Fibroblast of skin of left quadriceps (primary cell): ENCODE results near the gene GSTA5.
A peak's percentile ranks its signal among the peaks of the same experiment; 100 is the strongest.
"Not testable (repeated sequence)": the region's sequence is repeated elsewhere in the genome, so short reads cannot be mapped to it uniquely, and the experiment has no call there.

ENCODE experiments used
- DNase-seq, 2 experiments: peaks; one replicate each; pipeline ENCODE4 v3.0.0-alpha.2; 2013; ENCODE audit warnings: low read depth in 2 of 2

GSTA5 gene

DNA sequence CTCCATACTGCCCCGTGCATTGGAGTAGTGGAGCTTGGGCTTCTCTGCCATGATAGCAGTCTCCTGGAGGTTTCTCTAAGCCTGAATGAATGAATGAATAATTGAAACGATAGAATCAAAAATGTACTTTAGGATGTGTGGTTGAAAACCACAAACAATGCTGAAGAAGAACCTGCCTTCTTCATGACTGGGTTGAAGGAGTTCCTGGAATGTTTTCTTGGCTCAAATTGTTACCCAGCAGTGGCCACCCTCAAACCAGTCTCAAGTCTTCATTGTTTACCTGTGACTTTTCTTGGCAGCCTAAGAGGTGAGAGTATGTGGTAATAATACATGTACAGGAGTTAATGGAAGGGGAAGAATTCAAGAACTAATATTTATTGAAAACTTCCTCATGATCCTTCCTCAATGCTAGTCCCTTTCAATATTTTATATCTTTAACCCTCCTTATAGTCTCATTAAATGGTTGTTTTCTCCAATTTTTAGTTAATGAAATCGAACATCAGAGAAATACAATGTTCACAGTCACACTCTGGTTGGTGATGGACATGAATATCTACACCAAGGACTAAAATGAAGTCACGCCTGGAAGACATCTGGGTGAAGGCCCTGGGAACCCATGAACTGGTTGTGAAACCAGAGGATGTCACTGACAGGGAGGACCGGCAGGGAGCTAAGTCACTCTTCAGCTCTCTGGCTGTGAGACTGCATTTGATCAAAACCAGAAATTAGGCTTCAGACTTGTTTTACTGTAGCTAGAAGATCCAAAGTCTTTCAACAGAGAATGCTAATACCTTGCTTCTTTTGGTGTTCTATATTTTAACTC is at the start of gene GSTA5:
Gene GSTA5 (minus strand): TSS at position 51 of the 823 bp plus-strand sequence.
- DNase-seq, result no peak

DNA sequence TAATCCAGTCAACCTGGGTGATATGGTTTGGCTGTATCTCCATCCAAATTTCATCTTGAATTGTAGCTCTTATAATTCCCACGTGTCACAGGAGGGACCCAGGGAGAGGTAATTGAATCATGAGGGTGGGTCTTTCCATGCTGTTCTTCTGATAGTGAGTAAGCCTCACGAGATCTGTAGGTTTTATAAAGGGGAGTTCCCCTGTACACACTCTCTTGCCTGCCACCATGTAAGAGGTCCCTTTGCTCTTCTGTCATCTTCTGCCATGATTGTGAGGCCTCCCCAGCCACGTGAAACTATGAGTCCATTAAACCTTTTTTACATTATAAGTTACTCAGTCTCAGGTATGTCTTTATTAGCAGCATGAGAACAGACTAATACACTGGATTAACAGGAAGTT is 49.4 kb upstream of the GSTA5 start:
- DNase-seq, result no peak

DNA sequence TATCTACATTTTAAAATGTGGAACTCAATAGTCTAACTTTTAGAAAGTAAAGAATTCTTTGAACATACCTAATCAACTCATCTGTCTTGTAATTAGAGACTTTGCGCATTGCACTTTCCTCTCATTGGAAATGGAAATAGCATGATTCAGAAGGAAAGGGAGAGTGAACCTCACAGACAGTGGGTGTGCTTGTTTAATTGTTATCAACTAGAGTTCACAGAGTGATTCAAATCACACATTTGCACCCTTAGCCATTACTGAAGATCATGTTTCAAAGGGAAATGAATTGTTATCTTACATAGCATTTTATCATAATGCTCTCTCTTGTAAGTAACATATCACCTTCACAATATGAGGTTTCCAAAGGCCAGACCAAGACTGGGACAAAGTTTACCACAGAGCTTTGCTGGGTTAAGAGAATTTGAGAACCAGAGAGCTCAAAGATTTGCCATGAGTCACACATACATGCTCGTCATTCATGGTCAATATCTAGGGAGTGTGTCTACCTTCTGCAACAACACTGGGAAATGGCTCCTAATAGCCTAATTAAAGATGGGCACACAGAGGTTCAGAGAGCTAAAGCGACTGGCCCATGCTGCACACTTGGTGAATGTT is 47.4 kb upstream of the GSTA5 start:
- no peak for DNase-seq

DNA sequence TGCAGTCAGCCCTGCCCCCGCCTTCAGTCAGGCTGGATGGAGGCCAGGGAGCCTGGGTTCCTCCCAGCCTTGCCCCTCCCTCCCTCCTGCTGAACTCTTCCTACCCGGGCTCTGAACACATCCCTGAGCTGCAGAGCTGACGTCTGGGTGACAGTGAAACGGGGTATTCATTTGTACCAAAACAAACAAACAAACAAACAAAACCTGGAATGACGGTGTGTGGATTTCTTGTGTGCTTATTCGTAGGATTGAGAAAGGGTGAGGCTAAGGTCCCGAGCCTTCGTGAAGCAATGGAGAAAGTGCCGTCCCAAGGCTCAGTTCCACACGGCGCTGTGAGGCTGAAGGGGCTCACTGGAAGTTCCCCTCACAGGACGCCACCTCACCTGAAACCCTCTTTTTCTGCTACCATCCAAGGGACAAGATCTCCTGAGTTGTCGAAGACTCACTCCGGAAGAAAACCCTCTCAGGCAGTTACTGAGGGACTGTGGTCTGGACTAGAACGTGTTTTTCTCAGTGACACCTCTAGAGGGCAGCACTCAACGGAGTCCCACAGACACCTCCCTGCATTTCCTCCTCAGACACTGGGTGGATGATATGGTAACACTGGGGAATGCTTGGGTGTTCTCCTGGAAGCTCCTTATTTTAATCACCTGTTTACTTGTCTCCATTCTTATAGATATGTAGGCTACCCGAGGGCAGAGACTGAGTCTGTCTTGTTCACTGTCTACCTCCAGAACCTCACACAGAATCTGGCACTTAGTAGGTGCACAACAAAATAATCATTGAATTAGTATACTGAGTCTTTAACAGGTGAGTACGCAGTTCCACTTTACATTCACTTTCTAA is 41.6 kb upstream of the GSTA5 start:
- DNase-seq, result peak; percentile 29 to 43

DNA sequence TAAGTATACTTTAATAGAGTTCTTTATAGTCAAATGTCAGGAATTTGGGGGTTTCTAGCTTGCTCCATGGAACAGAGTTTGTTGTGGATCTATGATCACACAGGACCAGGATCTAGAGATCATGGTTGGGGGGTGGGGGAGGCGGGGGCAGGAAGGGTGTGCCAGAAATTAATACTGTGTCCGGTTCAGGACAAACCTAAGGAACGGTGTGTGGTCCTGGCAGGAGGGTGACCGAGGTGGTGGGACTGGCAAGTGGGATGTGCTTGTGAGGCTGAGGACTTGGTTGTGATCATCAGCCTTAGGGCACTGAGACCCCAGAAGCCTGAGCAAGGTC is 41.0 kb upstream of the GSTA5 start:
- DNase-seq, result no peak

DNA sequence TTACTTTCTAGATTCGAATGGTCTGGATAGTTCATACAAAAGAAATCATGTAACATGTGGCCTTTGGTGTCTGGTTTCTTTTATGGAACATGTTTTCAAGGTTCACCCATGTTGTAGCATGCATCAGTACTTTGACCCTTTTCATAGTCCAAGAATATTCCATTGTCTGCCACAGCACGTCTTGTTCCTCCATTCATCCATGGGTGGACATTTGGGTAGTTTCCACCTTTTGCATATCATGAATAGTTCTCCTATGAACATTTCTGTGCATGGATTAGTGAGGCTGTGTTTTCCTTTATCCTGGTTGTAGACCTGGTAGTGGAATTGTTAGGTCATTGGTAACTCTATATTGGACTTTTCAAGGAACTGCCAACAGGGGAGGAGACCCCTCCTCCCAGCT is 37.2 kb upstream of the GSTA5 start:
- DNase-seq, result no peak

DNA sequence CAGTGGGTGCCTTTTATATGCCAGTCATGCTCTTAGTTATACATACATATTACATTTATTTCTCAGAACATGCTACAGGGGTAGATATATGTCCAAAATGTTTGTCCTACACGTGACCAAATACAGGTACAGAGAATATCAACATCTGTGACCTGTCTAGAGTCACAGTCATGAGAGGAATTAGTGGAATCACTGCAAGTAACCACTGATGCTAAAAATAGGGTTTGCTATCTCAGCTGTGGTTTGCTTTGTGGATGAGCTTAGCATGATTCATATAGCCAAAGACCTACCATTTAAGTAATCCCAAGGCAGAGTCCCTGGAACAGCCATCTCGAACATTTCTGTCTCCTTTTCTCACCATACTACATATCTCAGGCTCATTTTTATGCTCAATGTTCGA is 36.6 kb upstream of the GSTA5 start:
- peak; percentile 74 to 77 for DNase-seq

DNA sequence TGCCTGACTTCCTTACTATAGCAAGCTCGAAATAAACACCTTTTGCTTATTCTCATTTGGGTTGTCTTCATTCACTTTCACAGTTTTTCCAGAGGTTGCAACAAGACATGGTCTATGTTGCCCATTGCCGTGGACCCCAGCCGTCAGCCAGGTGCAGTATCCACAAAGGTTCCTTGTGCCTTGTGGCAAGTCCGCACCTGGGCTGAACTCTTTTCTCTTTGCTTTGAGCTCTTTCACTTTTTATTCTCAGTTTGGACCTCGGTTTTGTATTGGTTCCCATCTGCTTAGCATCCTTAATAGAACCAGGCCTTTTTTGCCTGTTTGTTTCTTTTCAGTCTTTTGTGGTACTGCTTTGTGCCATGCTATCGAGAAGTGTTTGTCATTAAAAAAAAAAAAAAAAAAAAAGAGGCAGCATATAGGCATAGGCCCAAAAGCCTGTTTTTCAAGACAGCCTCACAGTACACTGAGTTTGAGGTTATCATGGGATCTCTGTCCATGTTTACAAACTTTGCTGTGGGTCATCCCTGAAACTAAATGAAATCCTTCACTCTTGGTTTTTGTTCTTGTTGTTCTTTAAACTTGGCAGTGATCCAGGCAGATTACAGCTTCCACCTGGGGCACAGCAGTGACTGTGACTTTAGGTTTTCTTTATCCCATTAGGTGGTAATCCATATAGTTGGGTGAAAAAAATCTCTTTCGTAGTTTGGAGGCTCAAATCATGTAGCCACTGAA is 35.6 kb upstream of the GSTA5 start:
- DNase-seq, result no peak

DNA sequence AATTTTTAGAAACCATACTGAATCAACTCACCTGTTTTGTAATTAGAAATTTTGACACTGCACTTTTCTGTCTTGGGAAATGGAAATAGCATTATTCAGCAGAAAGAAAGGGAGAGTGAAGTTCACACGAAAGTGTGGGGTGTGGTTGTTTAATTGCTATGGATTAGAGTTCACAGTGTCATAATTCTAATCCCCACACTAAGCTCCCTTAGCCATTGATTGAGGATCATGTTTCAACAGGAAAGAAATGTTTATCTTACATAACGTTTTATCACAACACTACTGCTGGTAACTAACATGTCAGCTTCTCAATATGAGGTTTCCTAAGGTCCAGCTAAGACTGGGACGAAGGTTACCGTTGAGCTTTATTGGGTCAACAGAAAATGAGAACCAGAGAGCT is 31.4 kb upstream of the GSTA5 start:
- no peak for DNase-seq

DNA sequence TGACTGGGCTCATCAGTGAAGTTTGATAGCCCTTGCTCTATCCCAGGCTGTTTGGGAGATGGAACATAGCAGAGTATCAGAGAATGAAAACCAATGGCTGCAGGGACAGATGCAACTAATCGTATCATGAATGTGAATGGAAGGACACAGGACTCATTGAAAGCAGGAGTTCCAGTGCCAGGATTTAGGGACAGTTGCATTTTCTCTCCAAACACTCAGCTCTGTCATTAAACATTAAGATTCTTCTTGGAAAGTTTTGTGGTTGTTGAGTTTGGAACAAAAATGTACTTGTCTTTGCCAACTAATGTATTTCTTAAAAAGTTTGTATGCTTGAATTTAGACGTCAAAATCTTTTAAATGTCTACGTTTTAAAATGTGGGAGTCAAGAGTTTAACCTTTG is 31.0 kb upstream of the GSTA5 start:
- DNase-seq, result no peak

DNA sequence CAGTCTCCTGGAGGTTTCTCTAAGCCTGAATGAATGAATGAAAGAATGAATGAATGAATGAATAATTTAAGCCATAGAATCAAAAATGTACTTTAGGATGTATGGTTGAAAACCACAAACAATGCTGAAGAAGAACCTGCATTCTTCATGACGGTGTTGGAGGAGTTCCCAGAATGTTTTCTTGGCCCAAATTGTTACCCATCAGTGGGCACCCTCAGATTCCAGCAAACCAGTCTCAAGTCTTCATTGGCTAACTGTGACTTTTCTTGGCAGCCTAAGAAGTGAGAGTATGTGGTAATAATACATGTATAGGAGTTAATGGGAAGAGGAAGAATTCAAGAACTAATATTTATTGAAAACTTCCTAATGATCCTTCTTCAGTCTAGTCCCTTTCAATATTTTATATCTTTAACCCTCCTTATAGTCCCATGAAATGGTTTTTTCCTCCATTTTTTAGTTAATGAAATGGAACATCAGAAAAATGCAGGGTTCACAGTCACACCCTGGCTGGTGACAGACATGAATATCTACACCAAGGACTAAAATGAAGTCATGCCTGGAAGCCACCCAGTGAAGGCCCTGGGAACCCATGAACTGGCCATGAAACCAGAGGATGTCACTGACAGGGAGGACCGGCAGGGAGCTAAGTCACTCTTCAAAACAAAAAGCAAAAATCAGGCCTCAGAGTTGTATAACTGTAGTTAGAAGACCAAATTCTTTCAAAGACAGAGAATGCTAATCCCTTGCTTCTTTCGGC is 29.9 kb upstream of the GSTA5 start:
- DNase-seq, result not testable (repeated sequence)

DNA sequence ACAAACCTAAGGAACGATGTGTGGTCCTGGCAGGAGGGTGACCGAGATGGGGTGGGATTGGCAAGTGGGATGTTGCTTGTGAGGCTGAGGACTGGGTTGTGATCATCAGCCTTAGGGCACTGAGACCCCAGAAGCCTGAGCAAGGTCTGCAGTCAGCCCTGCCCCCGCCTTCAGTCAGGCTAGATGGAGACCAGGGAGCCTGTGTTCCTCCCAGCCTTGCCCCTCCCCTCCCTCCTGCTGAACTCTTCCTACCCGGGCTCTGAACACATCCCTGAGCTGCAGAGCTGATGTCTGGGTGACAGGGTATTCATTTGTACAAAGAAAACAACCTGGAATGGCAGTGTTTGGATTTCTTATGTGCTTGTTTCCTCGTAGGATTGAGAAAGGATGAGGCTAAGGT is 28.3 kb upstream of the GSTA5 start:
- not testable (repeated sequence) for DNase-seq

DNA sequence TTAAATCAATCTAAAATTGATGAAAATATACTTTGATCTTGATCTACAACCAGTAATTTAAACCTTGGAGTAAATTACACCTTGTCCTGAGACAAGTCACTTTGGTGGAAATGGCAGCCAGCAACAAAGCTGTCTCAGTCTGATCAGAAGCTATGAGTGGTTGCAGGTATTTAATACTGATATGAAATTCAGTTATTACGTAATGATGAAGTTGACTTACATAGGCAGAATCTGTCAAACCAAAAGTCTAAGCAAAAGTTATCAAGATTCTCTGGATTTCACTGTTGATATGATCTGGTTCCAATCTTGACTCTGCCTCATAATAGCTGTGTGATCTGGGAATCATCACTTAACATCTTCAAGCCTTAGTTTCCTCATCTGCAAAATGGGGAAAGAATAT is 27.6 kb upstream of the GSTA5 start:
- DNase-seq, result no peak

DNA sequence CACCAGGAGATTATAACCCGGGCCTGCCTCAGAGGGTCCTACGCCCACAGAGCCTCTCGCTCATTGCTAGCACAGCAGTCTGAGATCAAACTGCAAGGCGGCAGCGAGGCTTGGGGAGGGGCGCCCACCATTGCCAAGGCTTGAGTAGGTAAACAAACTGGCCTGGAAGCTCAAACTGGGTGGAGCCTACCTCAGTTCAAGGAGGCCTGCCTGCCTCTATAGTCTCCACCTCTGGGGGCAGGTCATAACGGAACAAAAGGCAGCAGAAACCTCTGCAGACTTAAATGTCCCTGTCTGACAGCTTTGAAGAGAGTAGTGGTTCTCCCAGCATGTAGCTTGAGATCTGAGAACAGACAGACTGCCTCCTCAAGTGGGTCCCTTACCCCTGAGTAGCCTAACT is 20.5 kb upstream of the GSTA5 start:
- not testable (repeated sequence) for DNase-seq

DNA sequence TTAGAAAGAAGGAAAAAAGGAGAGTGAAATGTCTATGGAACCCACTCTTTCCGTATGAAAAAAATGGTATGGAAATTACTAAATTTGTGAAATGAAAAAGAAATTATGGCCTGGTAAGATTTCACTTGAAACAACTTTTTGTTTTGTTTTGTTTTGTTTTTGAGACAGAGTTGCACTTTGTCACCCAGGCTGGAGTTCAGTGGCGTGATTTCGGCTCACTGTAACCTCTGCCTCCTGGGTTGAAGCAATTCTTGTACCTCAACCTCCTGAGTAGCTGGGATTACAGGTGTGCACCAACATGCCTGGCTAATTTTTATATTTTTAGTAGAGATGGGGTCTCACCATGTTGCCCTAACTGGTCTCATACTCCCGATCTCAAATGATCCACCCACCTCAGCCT is 17.8 kb upstream of the GSTA5 start:
- DNase-seq, result no peak

DNA sequence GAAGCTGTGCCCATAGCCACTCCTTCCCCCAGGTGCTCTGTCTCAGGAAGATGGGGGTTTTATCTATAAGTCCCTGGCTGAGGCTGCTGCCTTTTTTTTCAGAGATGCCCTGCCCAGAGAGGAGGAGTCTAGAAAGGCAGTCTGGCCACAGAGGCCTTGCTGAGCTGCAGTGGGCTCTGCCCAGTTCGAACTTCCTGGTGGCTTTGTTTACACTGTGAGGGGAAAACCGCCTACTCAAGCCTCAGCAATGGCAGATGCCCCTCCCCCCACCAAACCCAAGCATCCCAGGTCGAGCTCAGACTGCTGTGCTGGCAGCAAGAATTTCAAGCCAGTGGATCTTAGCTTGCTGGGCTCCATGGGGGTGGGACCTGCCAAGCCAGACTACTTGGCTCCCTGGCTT is 15.5 kb upstream of the GSTA5 start:
- DNase-seq, result not testable (repeated sequence)

DNA sequence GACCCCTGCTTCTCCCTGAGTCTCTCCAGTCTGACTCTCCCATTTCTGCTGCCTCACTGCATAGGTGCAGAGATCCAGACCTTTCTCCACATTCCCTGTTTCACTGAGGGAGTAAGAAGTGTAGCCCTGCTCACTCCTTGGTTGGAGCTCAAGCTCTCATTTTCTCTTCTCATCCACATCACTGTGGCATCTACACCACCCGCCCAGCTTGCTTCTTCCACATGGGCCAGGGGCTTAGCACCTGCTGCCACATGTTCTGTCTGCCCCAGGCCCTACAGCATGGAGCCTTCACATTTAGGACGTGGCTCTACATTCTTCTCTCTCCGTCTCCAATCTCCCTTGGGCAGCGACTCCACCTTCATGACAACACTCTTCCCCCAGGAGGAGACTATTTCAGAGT is 8.5 kb upstream of the GSTA5 start:
- no peak for DNase-seq

DNA sequence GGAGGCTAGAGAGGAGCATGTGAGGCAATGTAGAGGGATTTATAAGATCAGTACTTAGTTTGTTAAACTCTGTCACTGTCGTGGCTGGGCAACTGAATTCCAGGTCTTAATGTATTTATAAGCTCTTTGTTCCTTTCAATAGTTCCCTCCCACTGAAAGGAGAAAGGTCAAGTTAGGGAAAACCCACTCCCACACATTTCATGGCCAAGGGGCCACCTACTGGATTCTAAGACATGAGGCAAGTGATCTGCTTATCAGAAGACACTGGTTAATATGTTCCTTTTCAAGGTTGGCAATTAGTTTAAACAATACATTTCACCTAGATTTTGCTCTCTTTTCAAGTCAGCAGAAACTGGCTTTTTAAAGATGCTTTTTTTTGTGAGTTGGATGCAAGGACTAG is 5.4 kb upstream of the GSTA5 start:
- no peak for DNase-seq

DNA sequence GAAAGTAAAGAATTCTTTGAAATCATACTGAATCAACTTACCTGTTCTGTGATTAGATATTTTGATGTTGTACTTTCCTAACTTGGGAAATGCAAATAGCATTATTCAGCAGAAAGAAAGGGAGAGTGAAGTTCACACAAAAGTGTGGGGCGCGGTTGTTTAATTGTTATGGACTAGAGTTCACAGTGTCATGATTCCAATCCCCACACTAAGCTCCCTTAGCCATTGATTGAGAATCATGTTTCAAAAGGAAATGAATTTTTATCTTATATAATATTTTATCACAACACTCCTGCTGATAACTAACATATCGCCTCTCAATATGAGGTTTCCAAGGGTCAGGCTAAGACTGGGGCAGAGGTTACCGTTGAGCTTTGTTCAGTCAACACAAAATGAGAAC is 3.0 kb upstream of the GSTA5 start:
- DNase-seq, result no peak

DNA sequence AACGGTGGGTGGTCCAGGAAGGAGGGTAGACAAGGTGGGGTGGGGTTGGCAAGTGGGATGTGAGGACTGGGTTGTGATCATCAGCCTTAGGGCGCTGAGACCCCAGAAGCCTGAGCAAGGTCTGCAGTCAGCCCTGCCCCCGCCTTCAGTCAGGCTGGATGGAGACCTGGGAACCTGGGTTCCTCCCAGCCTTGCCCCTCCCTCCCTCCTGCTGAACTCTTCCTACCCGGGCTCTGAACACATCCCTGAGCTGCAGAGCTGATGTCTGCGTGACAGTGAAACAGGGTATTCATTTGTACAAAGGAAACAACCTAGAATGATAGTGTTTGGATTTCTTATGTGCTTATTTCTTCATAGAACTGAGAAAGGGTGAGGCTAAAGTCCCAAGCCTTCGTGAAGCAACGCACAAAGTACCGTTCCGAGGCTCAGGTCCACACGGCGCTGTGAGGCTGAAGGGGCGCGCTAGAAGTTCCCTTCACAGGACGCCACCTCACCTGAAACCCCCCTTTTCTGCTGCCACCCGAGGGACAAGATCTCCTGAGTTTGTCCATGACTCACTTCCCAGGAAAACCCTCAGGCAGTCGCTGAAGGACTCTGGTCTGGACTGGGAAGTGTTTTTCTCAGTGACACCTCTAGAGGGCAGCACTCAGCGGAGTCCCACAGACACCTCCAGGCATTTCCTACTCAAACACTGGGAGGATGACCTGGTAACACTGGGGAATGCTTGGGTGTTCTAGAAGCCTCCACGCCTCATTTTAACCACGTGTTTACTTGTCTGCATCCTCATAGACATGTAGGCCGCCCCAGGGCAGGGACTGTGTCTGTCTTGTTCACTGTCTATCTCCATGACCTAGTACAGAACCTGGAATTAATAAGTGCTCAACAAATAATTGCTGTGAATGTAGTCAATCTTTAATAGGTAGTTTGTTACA is 1.2 kb downstream of the GSTA5 start:
- peak; percentile 20 to 27 for DNase-seq
